VCaP (cell line): ENCODE measurements around the gene RAD51B.
"Not testable (repeated sequence)": the region's sequence is repeated elsewhere in the genome, so short reads cannot be mapped to it uniquely, and the experiment has no call there.

Experiments
- H3K27ac ChIP-seq: fragments of 450-650 bp; 2 replicates; pipeline ENCODE4 v1.5.1; 2017
- TF ChIP-seq, protein P1 (sequence below): fragments of 450-650 bp; conservative IDR thresholded peaks from 2 replicates; pipeline ENCODE4 v1.5.1; 2017; ENCODE audit warnings: mild to moderate bottlenecking, moderate library complexity

The RAD51B gene

GRCh38 chr14:68176687-68177086, 357.1 kb downstream of the RAD51B start:
- TF ChIP-seq, protein P1, sequence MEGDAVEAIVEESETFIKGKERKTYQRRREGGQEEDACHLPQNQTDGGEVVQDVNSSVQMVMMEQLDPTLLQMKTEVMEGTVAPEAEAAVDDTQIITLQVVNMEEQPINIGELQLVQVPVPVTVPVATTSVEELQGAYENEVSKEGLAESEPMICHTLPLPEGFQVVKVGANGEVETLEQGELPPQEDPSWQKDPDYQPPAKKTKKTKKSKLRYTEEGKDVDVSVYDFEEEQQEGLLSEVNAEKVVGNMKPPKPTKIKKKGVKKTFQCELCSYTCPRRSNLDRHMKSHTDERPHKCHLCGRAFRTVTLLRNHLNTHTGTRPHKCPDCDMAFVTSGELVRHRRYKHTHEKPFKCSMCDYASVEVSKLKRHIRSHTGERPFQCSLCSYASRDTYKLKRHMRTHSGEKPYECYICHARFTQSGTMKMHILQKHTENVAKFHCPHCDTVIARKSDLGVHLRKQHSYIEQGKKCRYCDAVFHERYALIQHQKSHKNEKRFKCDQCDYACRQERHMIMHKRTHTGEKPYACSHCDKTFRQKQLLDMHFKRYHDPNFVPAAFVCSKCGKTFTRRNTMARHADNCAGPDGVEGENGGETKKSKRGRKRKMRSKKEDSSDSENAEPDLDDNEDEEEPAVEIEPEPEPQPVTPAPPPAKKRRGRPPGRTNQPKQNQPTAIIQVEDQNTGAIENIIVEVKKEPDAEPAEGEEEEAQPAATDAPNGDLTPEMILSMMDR = no peak
- H3K27ac ChIP-seq = no peak overlapping the region

GRCh38 chr14:68177728-68178127, 358.1 kb downstream of the RAD51B start:
- peak overlapping the region; percentile 24 for H3K27ac ChIP-seq
- TF ChIP-seq, protein P1 = no peak

GRCh38 chr14:68178282-68178681, 358.7 kb downstream of the RAD51B start:
- TF ChIP-seq, protein P1 = no peak
- peak overlapping the region; percentile 24; the same call in 1 of the 2 replicates for H3K27ac ChIP-seq

GRCh38 chr14:68181519-68182326, 362.1 kb downstream of the RAD51B start:
- TF ChIP-seq, protein P1 = no peak
- no peak overlapping the region for H3K27ac ChIP-seq

GRCh38 chr14:68182492-68182891, 362.9 kb downstream of the RAD51B start:
- no peak overlapping the region for H3K27ac ChIP-seq
- TF ChIP-seq, protein P1 = no peak

- not testable (repeated sequence) for H3K27ac ChIP-seq
These were observed 367.1 kb downstream of the RAD51B start for GRCh38 chr14:68186500-68187276.

DNA sequence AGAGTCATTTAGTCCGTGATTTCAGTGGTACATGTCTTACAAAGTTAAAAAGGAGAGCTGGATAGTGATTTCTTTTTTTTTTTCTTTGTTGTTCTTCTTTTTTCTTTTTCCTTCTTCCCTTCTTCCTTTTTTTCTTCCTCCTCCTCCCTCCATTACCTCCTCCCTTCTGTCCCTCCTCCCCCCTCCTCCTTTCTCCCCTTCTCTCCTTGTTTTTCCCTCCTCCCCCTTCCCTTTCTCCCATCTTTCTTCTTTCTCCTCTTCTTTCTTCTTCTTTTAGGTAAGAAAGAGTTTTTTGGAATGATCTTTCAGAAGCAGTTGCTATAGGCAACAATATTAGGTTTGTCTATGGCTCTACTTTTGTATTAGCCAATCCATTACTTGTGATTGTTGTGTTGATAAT, 368.6 kb downstream of the RAD51B start:
- H3K27ac ChIP-seq = no peak overlapping the region
- TF ChIP-seq, protein P1 = no peak
